H1 (cell line): ENCODE data around the gene ABCD4. TPM values are rescaled to one million over a fixed set of nuclear protein-coding genes. Genes with fewer than 3 reads are reported as not detected.

Experiments
- ASH2L ChIP-seq: fragments of 200-600, 300-600 bp; sonication (generic); IDR thresholded peaks from one replicate; pipeline ENCODE4 v1.7.1; 2017; ENCODE audit warnings: low read length
- ATF2 ChIP-seq: IDR thresholded peaks from 2 replicates; pipeline ENCODE4 v1.6.1; 2012; ENCODE audit warnings: low read length, inconsistent platforms
- CBX8 ChIP-seq: fragments of 300-800, 300-1000 bp; sonication (generic); IDR thresholded peaks from 2 replicates; pipeline ENCODE4 v1.7.1; 2016; ENCODE audit warnings: low read depth, low read length, borderline replicate concordance
- CHD7 ChIP-seq: fragments of 300-600 bp; sonication (generic); IDR thresholded peaks from 2 replicates; pipeline ENCODE4 v1.7.1; 2012; ENCODE audit warnings: low read length, moderate library complexity, mild to moderate bottlenecking, inconsistent platforms; ENCODE audit not compliant: insufficient replicate concordance
- GABPA ChIP-seq: IDR thresholded peaks from 2 replicates; pipeline ENCODE4 v1.6.1; 2011; ENCODE audit warnings: mild to moderate bottlenecking, low read length, moderate library complexity, borderline replicate concordance; ENCODE audit not compliant: insufficient read depth
- PHF8 ChIP-seq: fragments of 200-600 bp; sonication (generic); conservative IDR thresholded peaks from 2 replicates; pipeline ENCODE4 v1.7.1; 2012; ENCODE audit warnings: low read depth, mild to moderate bottlenecking, inconsistent platforms, low read length, moderate library complexity
- SIRT6 ChIP-seq: IDR thresholded peaks from one replicate; pipeline ENCODE4 v1.7.1; 2012; ENCODE audit warnings: low read length, inconsistent platforms
- USF2 ChIP-seq: IDR thresholded peaks from 2 replicates; pipeline ENCODE4 v1.6.1; 2011; ENCODE audit warnings: low read length, improper control_type of control experiment
- polyA plus RNA-seq, 7 experiments: library from polyadenylated mRNA; depleted of rRNA in 3 of 7; stranded (reverse) in 5 of 7; unstranded in 2 of 7; fragments of >200 nt in 5 of 7; fragments of 200-250 nt in 2 of 7; gene quantifications; 1 replicate in 5 of 7; 2 replicates in 1 of 7; 4 replicates in 1 of 7; pipeline versions ENCODE4 v1.2.1 to v1.2.3, GENCODE V29; 2011 to 2013; ENCODE audit warnings: missing spikeins in 2 of 7, mixed read lengths in 2 of 7
- total RNA-seq: library from RNA; stranded (reverse); fragmentation: NEBNext Ultra II Directional; extraction: Animal tissue kit (Norgen Biotek cat#: 25700); gene quantifications from 2 replicates; pipeline ENCODE4 v1.2.1, GENCODE V29; 2021

Gene ABCD4
- total and polyA plus RNA-seq, 2 of the 8 experiments (the other 6 are each of a cell fraction or from before 2014, with no cell fraction given): 47.9 to 97.7 TPM

GRCh38 chr14:74265301-74265965 is 37.3 kb downstream of the ABCD4 start (continued):
- TF ChIP-seq CHD7: no peak
- TF ChIP-seq USF2: no peak
- TF ChIP-seq GABPA: no peak
- no peak for TF ChIP-seq ASH2L
- TF ChIP-seq ATF2: no peak
- no peak for TF ChIP-seq CBX8
- TF ChIP-seq SIRT6: no peak
- no peak for TF ChIP-seq PHF8
